CD4-positive, alpha-beta T cell (primary cell): Measurements from ENCODE around the gene RAD51B. TPM values are rescaled to one million over a fixed set of nuclear protein-coding genes. Genes with fewer than 3 reads are reported as not detected.

Experiments
- ATAC-seq: fragments of 200-7000 bp; cut with Tn5 transposase; one replicate; pipeline ENCODE4 v1.10.0; 2022; ENCODE audit warnings: mild to moderate bottlenecking; ENCODE audit not compliant: poor library complexity
- CTCF ChIA-PET: fragments of 350-600 bp; sonication (Branson Sonifier 250); formaldehyde crosslinking; loops from one replicate; lab custom pipeline; 2021; ENCODE audit warnings: antibody characterized with exemption, inconsistent platforms; lab: Charles Lee
- POLR2A ChIA-PET: fragments of 350-600 bp; sonication (Branson Sonifier 250); formaldehyde crosslinking; loops from one replicate; lab custom pipeline; 2021; ENCODE audit warnings: antibody characterized with exemption, inconsistent platforms; lab: Charles Lee
- DNase-seq, 14 experiments: peaks; one replicate each; pipeline ENCODE4 v3.0.0-alpha.2; 2013 to 2020; ENCODE audit warnings: mixed read lengths in 2 of 14
- H3K27ac ChIP-seq, 2 donors: one replicate each; pipeline versions ENCODE4 v1.5.1 to v1.7.0; 2013; ENCODE audit warnings: low read length in 2 of 2, low read depth in 1 of 2, mild to moderate bottlenecking in 1 of 2
- H3K27me3 ChIP-seq, 2 experiments: 1 replicate in 1 of 2; 2 replicates in 1 of 2; pipeline versions ENCODE4 v1.6.1 to v1.7.0; 2013; ENCODE audit warnings: low read length in 2 of 2, control low read depth in 1 of 2, mild to moderate bottlenecking in 1 of 2, moderate library complexity in 1 of 2; ENCODE audit not compliant: insufficient read depth in 2 of 2, control insufficient read depth in 1 of 2
- H3K36me3 ChIP-seq: one replicate; pipeline ENCODE4 v1.6.1; 2013; ENCODE audit warnings: low read length, control low read depth; ENCODE audit not compliant: insufficient read depth
- H3K4me1 ChIP-seq: one replicate; pipeline ENCODE4 v1.6.1; 2013; ENCODE audit warnings: low read length, control low read depth; ENCODE audit not compliant: insufficient read depth
- H3K4me3 ChIP-seq: one replicate; pipeline ENCODE4 v1.5.1; 2013; ENCODE audit warnings: mild to moderate bottlenecking, low read length, moderate library complexity
- H3K9me3 ChIP-seq, 2 experiments: 1 replicate in 1 of 2; 2 replicates in 1 of 2; pipeline versions ENCODE4 v1.6.1 to v1.7.0; 2013; ENCODE audit warnings: low read length in 2 of 2, mild to moderate bottlenecking in 2 of 2, control low read depth in 1 of 2, moderate library complexity in 1 of 2; ENCODE audit not compliant: control insufficient read depth in 1 of 2, insufficient read depth in 1 of 2
- H3K27ac Mint-ChIP-seq: one replicate; pipeline ENCODE4 v1.8.0; 2020; ENCODE audit warnings: mixed read lengths
- H3K27me3 Mint-ChIP-seq: one replicate; pipeline ENCODE4 v1.8.0; 2021; ENCODE audit warnings: mixed read lengths
- H3K36me3 Mint-ChIP-seq: one replicate; pipeline ENCODE4 v1.8.0; 2021; ENCODE audit warnings: low read depth, mixed read lengths
- H3K4me1 Mint-ChIP-seq: one replicate; pipeline ENCODE4 v1.8.0; 2021; ENCODE audit warnings: low read depth, mixed read lengths
- H3K4me3 Mint-ChIP-seq: one replicate; pipeline ENCODE4 v1.8.0; 2020; ENCODE audit warnings: mild to moderate bottlenecking, mixed read lengths
- H3K9me3 Mint-ChIP-seq: one replicate; pipeline ENCODE4 v1.8.0; 2020; ENCODE audit warnings: mixed read lengths
- CTCF ChIP-seq: fragments of 200-600 bp; IDR thresholded peaks from one replicate; pipeline ENCODE4 v1.8.0; 2022; ENCODE audit warnings: antibody characterized with exemption, mild to moderate bottlenecking
- intact Hi-C, 2 experiments: fragments of 100-400 bp; cut with DNase I in 1 of 2; cut with micrococcal nuclease in 1 of 2; formaldehyde crosslinking; loops; one replicate each; pipeline versions ENCODE4 v1.15.1 to v1.9.0; 2023 to 2025; cut with DNase I, micrococcal nuclease
- total RNA-seq, 174 experiments: library from RNA in 2 of 174; stranded (reverse) in 2 of 174; gene quantifications; one replicate each; pipeline ENCODE4 v1.2.3 and lab custom pipeline; 2021 to 2026

RAD51B gene
- total RNA-seq, 2 experiments from 2014 or later, result 18.4 to 20.0 TPM

- Mint-ChIP-seq H3K27me3 (no peaks in the 10 kb centered on the region), H3K27ac (no peak overlapping the region), H3K9me3 (peaks cover 2% of the 10 kb centered on the region), H3K4me3 (no peak overlapping the region), H3K36me3 (peaks cover 12% of the 10 kb centered on the region), H3K4me1 (no peaks in the 10 kb centered on the region)
- intact Hi-C loops, result no loop called here
- no peak overlapping the region for H3K4me3 ChIP-seq
- ChIA-PET POLR2A (no interaction called here), CTCF (interaction anchor here (0.6 to 0.9 kb wide), 2 partner anchors 10 to 36 kb away, joined by 3 to 4 read pairs; no protein-coding TSS in a partner anchor)
- DNase-seq (no peak), ATAC-seq (no peak)
- no peaks in the 10 kb centered on the region for H3K4me1 ChIP-seq
- no peak overlapping the region for H3K27ac ChIP-seq
- H3K36me3 ChIP-seq, result no peaks in the 10 kb centered on the region
- no peaks in the 10 kb centered on the region for H3K9me3 ChIP-seq
- H3K27me3 ChIP-seq, result no peaks in the 10 kb centered on the region
- TF ChIP-seq CTCF, result no peak
These were observed 88.6 kb downstream of the RAD51B start for GRCh38 chr14:67908052-67908754.

- H3K4me3 ChIP-seq, result no peak overlapping the region
- H3K4me1 ChIP-seq, result no peaks in the 10 kb centered on the region
- TF ChIP-seq CTCF, result no peak
- DNase-seq (no peak), ATAC-seq (no peak)
- no peaks in the 10 kb centered on the region for H3K27me3 Mint-ChIP-seq
- no peak overlapping the region for H3K27ac ChIP-seq
- H3K4me3 Mint-ChIP-seq, result no peak overlapping the region
- H3K27ac Mint-ChIP-seq, result no peak overlapping the region
- intact Hi-C loops, result no loop called here
- H3K36me3 Mint-ChIP-seq, result peaks cover 6% of the 10 kb centered on the region
- POLR2A ChIA-PET, result no interaction called here
- H3K4me1 Mint-ChIP-seq, result no peaks in the 10 kb centered on the region
- no peaks in the 10 kb centered on the region for H3K9me3 ChIP-seq
- peaks cover 2% of the 10 kb centered on the region for H3K9me3 Mint-ChIP-seq
- no peaks in the 10 kb centered on the region for H3K36me3 ChIP-seq
- CTCF ChIA-PET, result no interaction called here
- no peaks in the 10 kb centered on the region for H3K27me3 ChIP-seq
These were observed 92.0 kb downstream of the RAD51B start for GRCh38 chr14:67911562-67911961.

- no peak for TF ChIP-seq CTCF
- no peaks in the 10 kb centered on the region for H3K4me1 ChIP-seq
- POLR2A ChIA-PET, result no interaction called here
- no peaks in the 10 kb centered on the region for H3K9me3 ChIP-seq
- Mint-ChIP-seq H3K9me3 (no peaks in the 10 kb centered on the region), H3K36me3 (no peaks in the 10 kb centered on the region), H3K4me3 (no peak overlapping the region), H3K27me3 (no peaks in the 10 kb centered on the region), H3K4me1 (no peaks in the 10 kb centered on the region), H3K27ac (no peak overlapping the region)
- CTCF ChIA-PET, result no interaction called here
- DNase-seq (no peak), ATAC-seq (no peak)
- no peaks in the 10 kb centered on the region for H3K36me3 ChIP-seq
- no peaks in the 10 kb centered on the region for H3K27me3 ChIP-seq
- no peak overlapping the region for H3K4me3 ChIP-seq
- intact Hi-C loops, result no loop called here
- H3K27ac ChIP-seq, result no peak overlapping the region
These were observed 96.9 kb downstream of the RAD51B start for GRCh38 chr14:67916430-67916829.
